OCI-LY7 (cell line): Measurements from ENCODE around the gene PEX14. TPM values are rescaled to one million over a fixed set of nuclear protein-coding genes. Genes with fewer than 3 reads are reported as not detected.

Experiments
- BruUV-seq: library from RNA; stranded (reverse); fragments of 400-500 nt; replicated peaks from 2 replicates; lab custom pipeline; 2021; lab: Mats Ljungman, UMichigan
- CTCF ChIA-PET: fragments of 300-600 bp; sonication (Branson Sonifier 250); formaldehyde crosslinking; loops from one replicate; lab custom pipeline; 2022; ENCODE audit warnings: antibody characterized with exemption; ENCODE audit not compliant: unreplicated experiment; lab: Charles Lee
- POLR2A ChIA-PET: fragments of 300-600 bp; sonication (Branson Sonifier 250); formaldehyde crosslinking; loops from one replicate; lab custom pipeline; 2022; ENCODE audit warnings: antibody characterized with exemption; lab: Charles Lee
- DNase-seq: peaks from one replicate; pipeline ENCODE4 v3.0.0-alpha.2; 2015; ENCODE audit warnings: low spot score
- H2AFZ ChIP-seq: fragments of 200-600 bp; sonication (generic), shearing (Covaris generic); 2 replicates; pipeline ENCODE4 v1.6.1; 2014; ENCODE audit warnings: mild to moderate bottlenecking, antibody characterized with exemption, low read length, moderate library complexity
- H3K27ac ChIP-seq: fragments of 200-600 bp; sonication (generic); 2 replicates; pipeline ENCODE4 v1.5.1; 2014; ENCODE audit warnings: mixed run types, low read depth, mild to moderate bottlenecking, moderate library complexity, low read length, inconsistent platforms; ENCODE audit not compliant: poor library complexity, severe bottlenecking
- H3K36me3 ChIP-seq: fragments of 200-600 bp; sonication (generic); 2 replicates; pipeline ENCODE4 v1.6.1; 2014; ENCODE audit warnings: mild to moderate bottlenecking, antibody characterized with exemption, low read length, moderate library complexity, mixed read lengths; ENCODE audit not compliant: insufficient read depth
- H3K4me1 ChIP-seq: fragments of 200-600 bp; sonication (generic); 2 replicates; pipeline ENCODE4 v1.5.1; 2014; ENCODE audit warnings: mild to moderate bottlenecking, low read length; ENCODE audit not compliant: insufficient read depth, poor library complexity, severe bottlenecking
- H3K4me2 ChIP-seq: fragments of 200-600 bp; sonication (generic); 2 replicates; pipeline ENCODE4 v1.6.1; 2014; ENCODE audit warnings: mild to moderate bottlenecking, low read length
- H3K4me3 ChIP-seq: fragments of 200-600 bp; sonication (generic); 2 replicates; pipeline ENCODE4 v1.5.1; 2014; ENCODE audit warnings: mild to moderate bottlenecking, low read depth, low read length; ENCODE audit not compliant: poor library complexity, severe bottlenecking
- H3K79me2 ChIP-seq: fragments of 200-600 bp; sonication (generic); 2 replicates; pipeline ENCODE4 v1.6.1; 2016; ENCODE audit warnings: low read depth, mild to moderate bottlenecking, low read length, moderate library complexity, mixed read lengths; ENCODE audit not compliant: insufficient read depth
- H3K9me2 ChIP-seq: fragments of 200-600 bp; sonication (generic); 2 replicates; pipeline ENCODE4 v1.6.1; 2016; ENCODE audit warnings: mild to moderate bottlenecking, low read length, mixed read lengths; ENCODE audit not compliant: insufficient read depth
- H3K9me3 ChIP-seq: fragments of 200-600 bp; sonication (generic); 2 replicates; pipeline ENCODE4 v1.6.1; 2014; ENCODE audit warnings: mild to moderate bottlenecking, mixed run types, low read length, mixed read lengths
- H4K20me1 ChIP-seq: fragments of 200-600 bp; sonication (generic); 2 replicates; pipeline ENCODE4 v1.6.1; 2014; ENCODE audit warnings: mild to moderate bottlenecking, antibody characterized with exemption, low read length, moderate library complexity, mixed read lengths; ENCODE audit not compliant: insufficient read depth
- EZH2phosphoT487 ChIP-seq: fragments of 200-600 bp; sonication (generic); IDR thresholded peaks from 2 replicates; pipeline ENCODE4 v1.6.1; 2018; ENCODE audit warnings: low read depth, borderline replicate concordance, mild to moderate bottlenecking, mixed run types, antibody characterized with exemption, low read length, moderate library complexity, mixed read lengths
- intact Hi-C: fragments of 100-400 bp; cut with micrococcal nuclease; formaldehyde crosslinking; loops from one replicate; pipeline ENCODE4 v1.10.0; 2022; ENCODE audit not compliant: unreplicated experiment
- total RNA-seq, 2 experiments: library from RNA; depleted of rRNA in 1 of 2; stranded (reverse); fragments of >200 nt in 1 of 2; shearing (Covaris generic) in 1 of 2; gene quantifications; 2 replicates each; pipeline ENCODE4 v1.2.3, GENCODE V29; 2014 to 2022
- TF ChIP-seq, protein P1 (sequence below): fragments of 200-600 bp; sonication (generic); conservative IDR thresholded peaks from 2 replicates; pipeline ENCODE4 v1.5.1; 2014; ENCODE audit warnings: mild to moderate bottlenecking, antibody characterized with exemption, low read length, moderate library complexity, mixed read lengths

PEX14 gene
- total RNA-seq, 2 experiments from 2014 or later, result 14.6 to 24.3 TPM

DNA sequence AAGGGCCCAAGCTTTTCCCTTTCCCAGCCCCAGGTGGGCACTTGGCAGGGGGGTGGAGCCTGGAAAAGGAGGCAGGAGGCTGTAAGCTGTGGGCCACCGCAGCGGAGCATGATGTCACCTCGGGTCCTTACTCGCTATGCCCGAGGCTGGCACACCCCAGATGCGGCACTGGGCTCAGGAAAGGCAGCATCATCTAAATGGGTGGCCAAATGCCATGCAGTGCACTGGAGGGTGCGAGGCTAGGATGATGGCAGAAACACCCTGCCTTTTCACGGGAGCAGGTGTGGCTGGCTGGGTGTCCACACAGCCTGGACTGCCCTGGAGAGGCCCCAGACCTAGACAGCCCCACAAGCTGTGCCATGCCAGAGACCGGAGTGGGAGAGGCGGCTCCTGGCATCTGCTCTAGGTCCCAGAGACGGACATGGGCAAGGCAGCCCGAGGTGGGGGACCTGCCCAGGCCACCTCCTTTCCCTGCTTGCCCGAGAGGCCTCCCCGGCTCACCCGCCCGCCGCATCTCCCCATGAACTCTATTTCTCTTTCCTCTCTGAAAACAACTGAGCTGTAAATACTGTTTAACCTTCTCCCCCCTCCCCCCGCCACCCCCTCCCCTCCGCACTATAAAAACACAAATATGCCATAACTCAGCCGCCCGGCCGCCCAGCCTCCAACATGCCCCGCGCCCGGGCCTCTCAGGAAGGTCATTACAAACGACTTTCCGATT, 197.0 kb downstream of the PEX14 start:
- Histone ChIP-seq H3K27ac (no peak overlapping the region), H3K9me2 (no peaks in the 10 kb centered on the region), H3K4me1 (no peaks in the 10 kb centered on the region), H4K20me1 (no peaks in the 10 kb centered on the region; the same call in 1 of the 2 replicates), H3K4me3 (no peak overlapping the region), H3K4me2 (no peak overlapping the region), H2AFZ (no peak overlapping the region), H3K79me2 (no peaks in the 10 kb centered on the region), H3K36me3 (no peaks in the 10 kb centered on the region), H3K9me3 (no peaks in the 10 kb centered on the region)
- DNase-seq, result no peak
- BruUV-seq, result no TSS peak
- ChIA-PET CTCF (no interaction called here), POLR2A (no interaction called here)
- TF ChIP-seq, protein P1, sequence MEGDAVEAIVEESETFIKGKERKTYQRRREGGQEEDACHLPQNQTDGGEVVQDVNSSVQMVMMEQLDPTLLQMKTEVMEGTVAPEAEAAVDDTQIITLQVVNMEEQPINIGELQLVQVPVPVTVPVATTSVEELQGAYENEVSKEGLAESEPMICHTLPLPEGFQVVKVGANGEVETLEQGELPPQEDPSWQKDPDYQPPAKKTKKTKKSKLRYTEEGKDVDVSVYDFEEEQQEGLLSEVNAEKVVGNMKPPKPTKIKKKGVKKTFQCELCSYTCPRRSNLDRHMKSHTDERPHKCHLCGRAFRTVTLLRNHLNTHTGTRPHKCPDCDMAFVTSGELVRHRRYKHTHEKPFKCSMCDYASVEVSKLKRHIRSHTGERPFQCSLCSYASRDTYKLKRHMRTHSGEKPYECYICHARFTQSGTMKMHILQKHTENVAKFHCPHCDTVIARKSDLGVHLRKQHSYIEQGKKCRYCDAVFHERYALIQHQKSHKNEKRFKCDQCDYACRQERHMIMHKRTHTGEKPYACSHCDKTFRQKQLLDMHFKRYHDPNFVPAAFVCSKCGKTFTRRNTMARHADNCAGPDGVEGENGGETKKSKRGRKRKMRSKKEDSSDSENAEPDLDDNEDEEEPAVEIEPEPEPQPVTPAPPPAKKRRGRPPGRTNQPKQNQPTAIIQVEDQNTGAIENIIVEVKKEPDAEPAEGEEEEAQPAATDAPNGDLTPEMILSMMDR, result no peak
- TF ChIP-seq EZH2phosphoT487, result no peak
- intact Hi-C loops, result no loop called here

DNA sequence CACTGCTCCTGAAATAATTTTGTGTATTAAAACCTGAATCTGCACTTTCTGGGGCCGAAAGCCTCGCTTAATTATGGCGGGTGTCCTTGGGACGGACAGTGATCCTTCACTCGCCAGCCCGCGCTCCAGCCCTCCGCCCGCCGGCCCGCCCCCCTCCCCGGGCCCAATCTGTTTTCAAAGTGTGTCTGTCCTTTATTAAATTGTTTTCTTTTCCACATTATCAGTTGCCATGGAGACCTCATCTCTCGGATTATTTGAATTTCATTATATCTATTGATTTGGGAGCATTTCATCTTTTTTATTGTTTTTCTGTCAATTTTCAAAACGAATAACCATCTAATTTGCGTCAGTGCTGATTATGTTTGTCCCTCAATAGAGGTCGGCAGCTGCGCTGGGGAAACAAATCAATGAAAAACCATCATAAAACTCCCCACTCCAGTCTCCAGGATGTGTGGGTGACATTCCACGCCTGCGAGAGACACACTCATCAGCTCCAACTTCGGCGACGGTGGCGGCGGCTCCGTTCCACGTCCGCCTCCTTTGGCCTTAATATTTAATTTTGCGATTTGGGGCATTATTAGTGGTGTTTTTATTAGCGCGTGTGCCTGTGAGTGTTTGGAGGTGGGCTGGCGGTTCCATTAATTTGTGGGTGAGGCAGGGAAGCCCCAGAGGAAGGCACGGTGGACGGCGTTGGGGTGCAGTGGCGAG, 197.7 kb downstream of the PEX14 start:
- Histone ChIP-seq H3K4me3 (no peak overlapping the region), H3K9me2 (no peaks in the 10 kb centered on the region), H4K20me1 (no peaks in the 10 kb centered on the region; the same call in 1 of the 2 replicates), H3K4me1 (no peaks in the 10 kb centered on the region), H3K9me3 (no peaks in the 10 kb centered on the region), H3K36me3 (no peaks in the 10 kb centered on the region), H3K79me2 (no peaks in the 10 kb centered on the region), H2AFZ (no peak overlapping the region), H3K4me2 (no peak overlapping the region), H3K27ac (no peak overlapping the region)
- TF ChIP-seq, protein P1, result no peak
- TF ChIP-seq EZH2phosphoT487, result no peak
- no peak for DNase-seq
- POLR2A ChIA-PET, result no interaction called here
- BruUV-seq, result no TSS peak
- CTCF ChIA-PET, result no interaction called here
- intact Hi-C loops, result no loop called here
